Spinal cord (tissue), 10 donors: ENCODE data around the gene HIPK3. TPM values are rescaled to one million over a fixed set of nuclear protein-coding genes. Genes with fewer than 3 reads are reported as not detected.
A peak's percentile ranks its signal among the peaks of the same experiment; 100 is the strongest.

Source experiments
- DNase-seq, 6 donors: peaks; one replicate each; pipeline versions ENCODE4 v3.0.0 to v3.0.0-alpha.2; 2013 to 2015; ENCODE audit warnings: low spot score in 6 of 6, low read depth in 4 of 6
- H3K27ac ChIP-seq: one replicate; pipeline ENCODE4 v1.5.1; 2013; ENCODE audit warnings: low read depth, low read length, control low read depth
- H3K27me3 ChIP-seq: one replicate; pipeline ENCODE4 v1.6.1; 2013; ENCODE audit warnings: low read length; ENCODE audit not compliant: control insufficient read depth, insufficient read depth
- H3K36me3 ChIP-seq: one replicate; pipeline ENCODE4 v1.6.1; 2013; ENCODE audit warnings: low read length; ENCODE audit not compliant: control insufficient read depth, insufficient read depth
- H3K4me1 ChIP-seq: one replicate; pipeline ENCODE4 v1.6.1; 2013; ENCODE audit warnings: low read length; ENCODE audit not compliant: control insufficient read depth, insufficient read depth
- H3K4me3 ChIP-seq: one replicate; pipeline ENCODE4 v1.5.1; 2013; ENCODE audit warnings: low read depth, low read length, control low read depth
- H3K9me3 ChIP-seq: one replicate; pipeline ENCODE4 v1.6.1; 2013; ENCODE audit warnings: low read length; ENCODE audit not compliant: control insufficient read depth, insufficient read depth
- WGBS: methylation state at CpG from one replicate; pipeline ENCODE4 v1.1.5; 2013; ENCODE audit warnings: missing lambda C conversion rate; ENCODE audit not compliant: insufficient coverage; 5-methylcytosine and 5-hydroxymethylcytosine counted together
- polyA plus RNA-seq, 2 donors: library from polyadenylated mRNA; unstranded; fragments of 120-200 nt; gene quantifications; one replicate each; pipeline ENCODE4 v1.2.1, GENCODE V29; 2013; ENCODE audit not compliant: insufficient read length in 2 of 2
- total RNA-seq, 2 donors: library from RNA; depleted of rRNA in 1 of 2; stranded (reverse); fragments of 120-200 nt in 1 of 2; fragments of >200 nt in 1 of 2; gene quantifications; one replicate each; pipeline versions ENCODE4 v1.2.3 to v1.2.4, GENCODE V29; 2013 to 2014
- donor health status: healthy.

The HIPK3 gene
- total and polyA plus RNA-seq, 4 donors, result 26.1 to 169 (median 83.9) TPM

GRCh38 chr11:33394431-33395109 lies 137.4 kb downstream of the HIPK3 start:
- 74% methylated on average over 6 of the region's 6 CpGs for WGBS
- H3K27ac ChIP-seq, result no peak overlapping the region
- no peaks in the 10 kb centered on the region for H3K9me3 ChIP-seq
- no peaks in the 10 kb centered on the region for H3K4me1 ChIP-seq
- no peaks in the 10 kb centered on the region for H3K27me3 ChIP-seq
- H3K4me3 ChIP-seq, result no peak overlapping the region
- H3K36me3 ChIP-seq, result no peaks in the 10 kb centered on the region
- DNase-seq, result peak in 1 of 6 donors; percentile 57

GRCh38 chr11:33396361-33396760 lies 139.2 kb downstream of the HIPK3 start:
- Histone ChIP-seq H3K9me3 (no peaks in the 10 kb centered on the region), H3K4me3 (no peak overlapping the region), H3K4me1 (no peaks in the 10 kb centered on the region), H3K27me3 (no peaks in the 10 kb centered on the region), H3K27ac (no peak overlapping the region), H3K36me3 (no peaks in the 10 kb centered on the region)
- 86% methylated on average over 1 of the region's 3 CpGs for WGBS
- no peak for DNase-seq

- no peak overlapping the region for H3K27ac ChIP-seq
- no peak overlapping the region for H3K4me3 ChIP-seq
- no peaks in the 10 kb centered on the region for H3K9me3 ChIP-seq
- no peak for DNase-seq
- H3K27me3 ChIP-seq, result no peaks in the 10 kb centered on the region
- no peaks in the 10 kb centered on the region for H3K4me1 ChIP-seq
- H3K36me3 ChIP-seq, result peaks cover 4% of the 10 kb centered on the region
- WGBS, result 93% methylated on average over 2 of the region's 4 CpGs
Observed at GRCh38 chr11:33399421-33399820, 142.2 kb downstream of the HIPK3 start.

- Histone ChIP-seq H3K4me1 (no peaks in the 10 kb centered on the region), H3K4me3 (no peak overlapping the region), H3K9me3 (no peaks in the 10 kb centered on the region), H3K27me3 (no peaks in the 10 kb centered on the region), H3K27ac (no peak overlapping the region), H3K36me3 (peaks cover 4% of the 10 kb centered on the region)
- WGBS, result 69% methylated on average over 2 of the region's 2 CpGs
- no peak for DNase-seq
Observed at GRCh38 chr11:33402066-33402465, 144.9 kb downstream of the HIPK3 start.

GRCh38 chr11:33403344-33403743 lies 146.2 kb downstream of the HIPK3 start:
- Histone ChIP-seq H3K27ac (no peak overlapping the region), H3K27me3 (no peaks in the 10 kb centered on the region), H3K36me3 (peaks cover 4% of the 10 kb centered on the region), H3K4me1 (no peaks in the 10 kb centered on the region), H3K9me3 (no peaks in the 10 kb centered on the region), H3K4me3 (no peak overlapping the region)
- 97% methylated on average over 6 of the region's 8 CpGs for WGBS
- no peak for DNase-seq

- 67% methylated on average over 3 of the region's 13 CpGs for WGBS
- no peak overlapping the region for H3K27ac ChIP-seq
- no peaks in the 10 kb centered on the region for H3K4me1 ChIP-seq
- peaks cover 4% of the 10 kb centered on the region for H3K36me3 ChIP-seq
- DNase-seq, result peak in 1 of 6 donors; percentile 25
- no peaks in the 10 kb centered on the region for H3K27me3 ChIP-seq
- H3K4me3 ChIP-seq, result no peak overlapping the region
- H3K9me3 ChIP-seq, result no peaks in the 10 kb centered on the region
Observed at GRCh38 chr11:33405834-33406602, 148.8 kb downstream of the HIPK3 start.

Other genes starting within 250 kb of the HIPK3 start
- gene DEPDC7, start 241.5 kb upstream of the HIPK3 start, total RNA-seq, result 10 to 100 TPM in 1 of 2 donors, 1 to 10 TPM in 1; 5.3 to 12.7 TPM
- 1 to 10 TPM; 3.1 to 5.6 TPM for gene DEPDC7, start 241.5 kb upstream of the HIPK3 start, polyA plus RNA-seq
- 10 to 100 TPM; 16.7 to 33.4 TPM for gene TCP11L1, start 217.8 kb upstream of the HIPK3 start, total RNA-seq
- gene TCP11L1, start 217.8 kb upstream of the HIPK3 start, polyA plus RNA-seq, result 10 to 100 TPM; 15.1 to 19.8 TPM
- 10 to 100 TPM; 24.3 to 43.1 TPM for gene CSTF3, start 95.9 kb upstream of the HIPK3 start, total RNA-seq
- gene CSTF3, start 95.9 kb upstream of the HIPK3 start, polyA plus RNA-seq, result 10 to 100 TPM; 67.3 to 75.3 TPM
- gene KIAA1549L, start 118.7 kb downstream of the HIPK3 start, total RNA-seq, result 10 to 100 TPM; 13.7 to 28.5 TPM
- 10 to 100 TPM; 19.1 to 27.0 TPM for gene KIAA1549L, start 118.7 kb downstream of the HIPK3 start, polyA plus RNA-seq